Activated CD4-positive, CD25-positive, alpha-beta regulatory T cell treated with anti-CD3 and anti-CD28 coated beads, Interleukin-2, amount 50 U/mL, for 16 hours (primary cell): ENCODE data around the gene LILRA2.
"Not testable (repeated sequence)": the region's sequence is repeated elsewhere in the genome, so short reads cannot be mapped to it uniquely, and the experiment has no call there.

Source experiments
- DNase-seq: peaks from one replicate; pipeline ENCODE4 v3.0.0-alpha.2; 2020; ENCODE audit warnings: low read depth, low spot score

The LILRA2 gene

GRCh38 chr19:54571715-54572615, 1.6 kb upstream of the LILRA2 start:
- not testable (repeated sequence) for DNase-seq

GRCh38 chr19:54572696-54573311, 786 bp upstream of the LILRA2 start:
- no peak for DNase-seq

GRCh38 chr19:54574051-54574450, 461 bp downstream of the LILRA2 start:
- no peak for DNase-seq

GRCh38 chr19:54574527-54575056, 1.0 kb downstream of the LILRA2 start:
- no peak for DNase-seq

- DNase-seq: not testable (repeated sequence)
Measured at GRCh38 chr19:54575205-54575604, 1.6 kb downstream of the LILRA2 start.

- DNase-seq: no peak
Measured at GRCh38 chr19:54576411-54576976, 2.9 kb downstream of the LILRA2 start.

GRCh38 chr19:54577334-54577733, 3.7 kb downstream of the LILRA2 start:
- no peak for DNase-seq

- DNase-seq: not testable (repeated sequence)
Measured at GRCh38 chr19:54578268-54578667, 4.7 kb downstream of the LILRA2 start.

GRCh38 chr19:54586397-54586796, 12.8 kb downstream of the LILRA2 start:
- DNase-seq: no peak

- no peak for DNase-seq
Measured at GRCh38 chr19:54587026-54587425, 13.4 kb downstream of the LILRA2 start.

GRCh38 chr19:54593445-54593844, 19.9 kb downstream of the LILRA2 start, which contains the start of gene LILRA1:
LILRA1 (plus strand) TSS chr19:54593632; CDS start chr19:54594245, 613 bp downstream.
- DNase-seq: not testable (repeated sequence)

GRCh38 chr19:54593931-54594626, 20.5 kb downstream of the LILRA2 start:
- not testable (repeated sequence) for DNase-seq

- DNase-seq: no peak
Measured at GRCh38 chr19:54594737-54595136, 21.1 kb downstream of the LILRA2 start.

- DNase-seq: not testable (repeated sequence)
Measured at GRCh38 chr19:54595680-54596436, 22.3 kb downstream of the LILRA2 start.

GRCh38 chr19:54600212-54600611, 26.6 kb downstream of the LILRA2 start:
- DNase-seq: no peak

GRCh38 chr19:54606230-54606629, 32.6 kb downstream of the LILRA2 start:
- no peak for DNase-seq

GRCh38 chr19:54606891-54607784, 33.5 kb downstream of the LILRA2 start:
- no peak for DNase-seq

GRCh38 chr19:54607785-54608150, 34.2 kb downstream of the LILRA2 start:
- DNase-seq: no peak

GRCh38 chr19:54608205-54608604, 34.6 kb downstream of the LILRA2 start:
- DNase-seq: no peak

GRCh38 chr19:54608792-54609191, 35.2 kb downstream of the LILRA2 start:
- no peak for DNase-seq
